ENCODE results near the gene SATB1. TPM values are rescaled to one million over a fixed set of nuclear protein-coding genes. Genes with fewer than 3 reads are reported as not detected.

Gene SATB1
- total and polyA plus RNA-seq, 2 of the 8 experiments (the other 6 are each of a cell fraction or from before 2014, with no cell fraction given) = 18.8 to 28.0 TPM

DNA sequence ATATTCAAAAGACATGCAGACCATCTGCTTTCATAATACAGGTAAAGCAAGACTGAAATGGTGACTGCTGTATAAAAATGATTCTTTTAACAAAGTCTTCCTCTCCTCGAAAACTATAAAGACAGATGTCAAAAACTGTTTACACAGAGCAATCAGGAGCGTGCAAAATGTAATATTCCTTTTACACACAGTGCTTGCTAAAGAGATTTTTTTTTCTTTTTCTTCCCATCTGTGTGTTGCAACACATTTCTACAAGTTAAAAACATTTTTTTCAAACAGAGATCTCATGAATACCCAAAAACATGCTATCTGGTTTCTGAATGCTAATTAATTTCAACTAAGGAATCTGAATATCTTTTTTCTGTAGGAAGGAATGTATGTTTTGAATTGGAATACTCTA is 22.1 kb downstream of the SATB1 start:
- DNase-seq (ENCODE audit: low read depth in 1 of 2, low spot score in 2 of 2) = no peak
- Histone ChIP-seq H4K8ac (ENCODE audit: extremely low read depth, insufficient read depth, low read length) (no peak overlapping the region), H3K56ac (replicated peaks; ENCODE audit: insufficient read length, low read depth, low read length) (no peak overlapping the region), H3K4ac (replicated peaks; ENCODE audit: insufficient read length, low read depth, low read length) (no peak overlapping the region), H3K4me1 (replicated peaks in 1 of 4; ENCODE audit: control insufficient read depth in 3 of 4, insufficient read depth in 4 of 4, low read length in 3 of 4) (no peaks in the 10 kb centered on the region; a peak in 1 of 7 replicates), H2BK120ac (replicated peaks; ENCODE audit: low read depth, low read length) (no peak overlapping the region), H3K4me2 (ENCODE audit: insufficient read depth in 1 of 2, low read depth in 2 of 2, low read length in 2 of 2) (no peak overlapping the region), H3K79me2 (ENCODE audit: control insufficient read depth in 1 of 2, insufficient read depth in 2 of 2, low read length in 2 of 2) (no peaks in the 10 kb centered on the region), H2AK5ac (ENCODE audit: low read depth, low read length) (no peak overlapping the region), H3K14ac (ENCODE audit: insufficient read length) (no peak overlapping the region), H2BK5ac (ENCODE audit: low read depth, low read length) (no peak overlapping the region), H4K20me1 (replicated peaks in 1 of 2; ENCODE audit: control insufficient read depth in 1 of 2, insufficient read depth in 2 of 2, low read length in 2 of 2) (no peaks in the 10 kb centered on the region), H3K18ac (ENCODE audit: extremely low read depth, low read length) (no peak overlapping the region), H4K91ac (replicated peaks; ENCODE audit: insufficient read length, low read length) (no peak overlapping the region), H3K23me2 (ENCODE audit: low read depth, low read length) (no peaks in the 10 kb centered on the region), H3K9me3 (ENCODE audit: insufficient read depth in 2 of 2, low read depth in 1 of 2, low read length in 1 of 2) (no peaks in the 10 kb centered on the region), H3K23ac (ENCODE audit: insufficient read length) (no peak overlapping the region), H2BK20ac (ENCODE audit: low read length) (no peak overlapping the region), H2BK12ac (ENCODE audit: low read depth, low read length) (no peak overlapping the region), H2BK15ac (ENCODE audit: low read length) (no peak overlapping the region), H3K79me1 (ENCODE audit: low read depth, low read length) (no peaks in the 10 kb centered on the region), H3K27me3 (replicated peaks in 1 of 4; ENCODE audit: control insufficient read depth in 3 of 4, extremely low read depth in 1 of 4, insufficient read depth in 3 of 4, low read length in 3 of 4) (no peaks in the 10 kb centered on the region), H3K9ac (replicated peaks in 1 of 4; ENCODE audit: extremely low read depth in 1 of 4, low read depth in 3 of 4, low read length in 3 of 4) (no peak overlapping the region), H3K27ac (ENCODE audit: low read depth, low read length) (no peak overlapping the region), H3K36me3 (ENCODE audit: control insufficient read depth in 2 of 4, insufficient read depth in 4 of 4, low read length in 3 of 4) (no peaks in the 10 kb centered on the region), H3K4me3 (ENCODE audit: extremely low read depth in 1 of 4, insufficient read depth in 2 of 4, low read depth in 3 of 4, low read length in 4 of 4) (no peak overlapping the region), H2AFZ (ENCODE audit: low read length) (no peak overlapping the region), H4K5ac (ENCODE audit: insufficient read length, low read depth, low read length) (no peak overlapping the region)
- TF ChIP-seq SP2 (IDR thresholded peaks at IDR 0.05; ENCODE audit: low read length) = no peak
- TF ChIP-seq CTBP2 (IDR thresholded peaks at IDR 0.05; ENCODE audit: borderline replicate concordance, insufficient read depth, insufficient read length, low read length) = no peak
- no peak for TF ChIP-seq MAFK (IDR thresholded peaks at IDR 0.05; ENCODE audit: low read depth, low read length)
- TF ChIP-seq USF2 (IDR thresholded peaks at IDR 0.05; ENCODE audit: low read length) = no peak
- TF ChIP-seq, protein P1, sequence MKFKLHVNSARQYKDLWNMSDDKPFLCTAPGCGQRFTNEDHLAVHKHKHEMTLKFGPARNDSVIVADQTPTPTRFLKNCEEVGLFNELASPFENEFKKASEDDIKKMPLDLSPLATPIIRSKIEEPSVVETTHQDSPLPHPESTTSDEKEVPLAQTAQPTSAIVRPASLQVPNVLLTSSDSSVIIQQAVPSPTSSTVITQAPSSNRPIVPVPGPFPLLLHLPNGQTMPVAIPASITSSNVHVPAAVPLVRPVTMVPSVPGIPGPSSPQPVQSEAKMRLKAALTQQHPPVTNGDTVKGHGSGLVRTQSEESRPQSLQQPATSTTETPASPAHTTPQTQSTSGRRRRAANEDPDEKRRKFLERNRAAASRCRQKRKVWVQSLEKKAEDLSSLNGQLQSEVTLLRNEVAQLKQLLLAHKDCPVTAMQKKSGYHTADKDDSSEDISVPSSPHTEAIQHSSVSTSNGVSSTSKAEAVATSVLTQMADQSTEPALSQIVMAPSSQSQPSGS (IDR thresholded peaks at IDR 0.05; ENCODE audit: low read length) = no peak
- TF ChIP-seq SUZ12 (IDR thresholded peaks at IDR 0.05; ENCODE audit: low read length) = no peak
- TF ChIP-seq CEBPB (IDR thresholded peaks at IDR 0.05; ENCODE audit: low read depth, low read length) = no peak
- no peak for TF ChIP-seq POLR2A (IDR thresholded peaks at IDR 0.05; ENCODE audit: control extremely low read depth in 1 of 2, low read depth in 2 of 2, low read length in 2 of 2)
- TF ChIP-seq SP4 (IDR thresholded peaks at IDR 0.05; ENCODE audit: low read length) = no peak
- no peak for TF ChIP-seq GABPA (IDR thresholded peaks at IDR 0.05; ENCODE audit: borderline replicate concordance, insufficient read depth, low read length)
- TF ChIP-seq ASH2L (IDR thresholded peaks at IDR 0.05; ENCODE audit: low read length) = no peak
- no peak for FAIRE-seq
- CTCF ChIA-PET (ENCODE audit: partially characterized antibody) = no interaction called here
- POLR2A ChIA-PET (ENCODE audit: partially characterized antibody) = no interaction called here
- WGBS, 2 experiments (ENCODE audit: extremely low coverage in 1 of 2, insufficient coverage in 1 of 2, insufficient read length in 1 of 2, insufficient replicate concordance in 2 of 2, low coverage in 1 of 2, low lambda C conversion rate in 2 of 2, missing lambda C conversion rate in 1 of 2) = 96% methylated on average over 2 of the region's 2 CpGs; no CpG with 5 or more reads in 1 of the 2 experiments

Data from H1 (cell line).